Naive thymus-derived CD4-positive, alpha-beta T cell (primary cell): ENCODE measurements around the gene RAPGEF6. TPM values are rescaled to one million over a fixed set of nuclear protein-coding genes. Genes with fewer than 3 reads are reported as not detected.
"Not testable (repeated sequence)": the region's sequence is repeated elsewhere in the genome, so short reads cannot be mapped to it uniquely, and the experiment has no call there.

Experiments
- ATAC-seq: fragments of 150-1000 bp; cut with Tn5 transposase; 2 replicates; pipeline ENCODE4 v1.10.0; 2021; ENCODE audit warnings: mild to moderate bottlenecking, moderate library complexity
- CTCF ChIA-PET: fragments of 350-600 bp; sonication (Branson Sonifier 250); formaldehyde crosslinking; loops from one replicate; lab custom pipeline; 2021; ENCODE audit warnings: antibody characterized with exemption; lab: Charles Lee
- POLR2A ChIA-PET: fragments of 350-600 bp; sonication (Branson Sonifier 250); formaldehyde crosslinking; loops from one replicate; lab custom pipeline; 2021; ENCODE audit warnings: antibody characterized with exemption, inconsistent platforms; lab: Charles Lee
- DNase-seq, 9 donors: peaks; one replicate each; pipeline versions ENCODE4 v3.0.0 to v3.0.0-alpha.2; 2020 to 2022; ENCODE audit warnings: mixed read lengths in 1 of 9
- H3K27ac ChIP-seq: one replicate; pipeline ENCODE4 v1.7.0; 2013; ENCODE audit warnings: mild to moderate bottlenecking, low read depth, low read length, moderate library complexity
- H3K27me3 ChIP-seq, 2 donors: one replicate each; pipeline ENCODE4 v1.7.0; 2013; ENCODE audit warnings: low read length in 2 of 2, mild to moderate bottlenecking in 2 of 2, moderate library complexity in 2 of 2; ENCODE audit not compliant: control insufficient read depth in 2 of 2, insufficient read depth in 2 of 2
- H3K36me3 ChIP-seq, 3 experiments: 1 replicate in 2 of 3; 2 replicates in 1 of 3; pipeline ENCODE4 v1.7.0; 2013; ENCODE audit warnings: low read length in 3 of 3, mild to moderate bottlenecking in 3 of 3, moderate library complexity in 1 of 3; ENCODE audit not compliant: insufficient read depth in 3 of 3, control insufficient read depth in 2 of 3
- H3K4me1 ChIP-seq, 2 donors: one replicate each; pipeline ENCODE4 v1.7.0; 2013; ENCODE audit warnings: low read length in 2 of 2, mild to moderate bottlenecking in 2 of 2, moderate library complexity in 1 of 2; ENCODE audit not compliant: control insufficient read depth in 2 of 2, insufficient read depth in 2 of 2
- H3K4me3 ChIP-seq: 2 replicates; pipeline ENCODE4 v1.7.0; 2013; ENCODE audit warnings: mild to moderate bottlenecking, low read length
- H3K9me3 ChIP-seq, 3 experiments: 1 replicate in 2 of 3; 2 replicates in 1 of 3; pipeline ENCODE4 v1.7.0; 2013; ENCODE audit warnings: low read length in 3 of 3; ENCODE audit not compliant: control insufficient read depth in 2 of 3
- H3K27ac Mint-ChIP-seq, 9 donors: one replicate each; pipeline ENCODE4 v1.8.0; 2020 to 2022; ENCODE audit warnings: mixed read lengths in 9 of 9, mild to moderate bottlenecking in 8 of 9, moderate library complexity in 5 of 9, inconsistent platforms in 2 of 9
- H3K27me3 Mint-ChIP-seq, 5 donors: one replicate each; pipeline ENCODE4 v1.8.0; 2021 to 2022; ENCODE audit warnings: mixed read lengths in 5 of 5, mild to moderate bottlenecking in 1 of 5
- H3K36me3 Mint-ChIP-seq, 5 donors: one replicate each; pipeline ENCODE4 v1.8.0; 2020 to 2022; ENCODE audit warnings: mixed read lengths in 5 of 5, mild to moderate bottlenecking in 3 of 5, inconsistent platforms in 1 of 5
- H3K4me1 Mint-ChIP-seq, 7 donors: one replicate each; pipeline ENCODE4 v1.8.0; 2020 to 2022; ENCODE audit warnings: mixed read lengths in 7 of 7, mild to moderate bottlenecking in 3 of 7, inconsistent platforms in 1 of 7
- H3K4me3 Mint-ChIP-seq, 10 donors: one replicate each; pipeline ENCODE4 v1.8.0; 2020 to 2022; ENCODE audit warnings: mild to moderate bottlenecking in 10 of 10, mixed read lengths in 10 of 10, moderate library complexity in 6 of 10, inconsistent platforms in 2 of 10
- H3K9me3 Mint-ChIP-seq, 11 donors: one replicate each; pipeline ENCODE4 v1.8.0; 2020 to 2022; ENCODE audit warnings: mixed read lengths in 11 of 11, mild to moderate bottlenecking in 4 of 11, inconsistent platforms in 1 of 11, moderate library complexity in 1 of 11
- intact Hi-C, 2 donors: fragments of 100-400 bp; cut with micrococcal nuclease; formaldehyde crosslinking; loops; one replicate each; pipeline ENCODE4 v1.15.1; 2023
- polyA plus RNA-seq, 2 donors: library from polyadenylated mRNA; unstranded; fragments of 300-500 nt; fragmentation: Illumina TruSeq; gene quantifications; one replicate each; pipeline ENCODE4 v1.2.3, GENCODE V29; 2021
- total RNA-seq, 6 experiments: library from RNA in 5 of 6; stranded (reverse) in 5 of 6; gene quantifications; 1 replicate in 5 of 6; 2 replicates in 1 of 6; pipeline ENCODE4 v1.2.3 and lab custom pipeline; 2021 to 2026

RAPGEF6 gene
- total and polyA plus RNA-seq, 7 experiments from 2014 or later: 36.7 to 186 (median 90.8) TPM

DNA sequence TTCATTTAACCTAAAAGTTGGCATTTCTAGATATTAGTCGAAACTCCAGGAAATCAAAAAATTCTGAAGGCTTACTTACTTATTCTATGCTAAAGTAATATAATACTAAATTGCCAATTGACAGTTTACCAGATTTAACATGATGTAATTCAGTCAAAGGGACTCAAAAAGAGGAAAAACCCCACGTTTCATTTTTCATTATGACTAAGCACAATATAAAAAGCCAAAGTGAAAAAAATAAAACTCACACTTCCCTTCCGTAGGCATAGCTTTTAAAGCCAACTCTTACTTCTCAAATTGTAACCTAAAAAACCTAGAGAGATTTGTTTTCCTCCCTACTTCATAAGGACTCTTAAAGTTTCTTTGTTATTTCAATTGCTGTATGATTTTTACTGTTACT is 146.6 kb downstream of the RAPGEF6 start:
- Mint-ChIP-seq H3K4me3 (peak overlapping the region in 1 of 10 donors; percentile 31), H3K27ac (peak overlapping the region in 7 of 9 donors; percentile 39 to 79 (median 64)), H3K4me1 (peaks cover 7 to 60% (median 48%) of the 10 kb centered on the region in 7 donors), H3K9me3 (no peaks in the 10 kb centered on the region), H3K36me3 (peaks cover 12 to 67% (median 63%) of the 10 kb centered on the region in 5 donors), H3K27me3 (no peaks in the 10 kb centered on the region)
- no peak for DNase-seq
- Histone ChIP-seq H3K4me3 (no peak overlapping the region), H3K27ac (peak overlapping the region; percentile 31), H3K36me3 (peaks cover 0 to 66% (median 5%) of the 10 kb centered on the region in 3 experiments), H3K4me1 (peaks cover 0 to 7% of the 10 kb centered on the region in 2 donors), H3K27me3 (no peaks in the 10 kb centered on the region), H3K9me3 (no peaks in the 10 kb centered on the region)
- intact Hi-C loops: no loop called here
- POLR2A ChIA-PET: no interaction called here
- CTCF ChIA-PET: no interaction called here
- peak; percentile 42 for ATAC-seq

DNA sequence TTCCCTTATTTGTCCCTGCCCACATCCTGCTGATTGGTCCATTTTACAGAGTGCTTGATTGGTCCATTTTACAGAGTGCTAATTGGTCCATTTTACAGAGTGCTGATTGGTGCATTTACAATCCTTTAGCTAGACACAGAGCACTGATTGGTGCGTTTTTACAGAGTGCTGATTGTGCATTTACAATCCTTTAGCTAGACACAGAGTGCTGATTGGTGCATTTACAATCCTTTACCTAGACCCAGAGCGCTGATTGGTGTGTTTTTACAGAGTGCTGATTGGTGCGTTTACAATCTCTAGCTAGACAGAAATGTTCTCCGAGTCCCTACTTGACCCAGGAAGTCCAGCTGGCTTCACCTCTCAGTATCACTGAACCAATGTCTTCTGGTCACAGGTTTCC is 147.7 kb downstream of the RAPGEF6 start:
- H3K4me3 ChIP-seq, H3K4me3 Mint-ChIP-seq, H3K9me3 Mint-ChIP-seq, intact Hi-C loops, H3K27me3 ChIP-seq, H3K27me3 Mint-ChIP-seq, DNase-seq, H3K27ac ChIP-seq, H3K4me1 ChIP-seq, ATAC-seq, POLR2A ChIA-PET, H3K9me3 ChIP-seq: not testable (repeated sequence)
- Mint-ChIP-seq H3K36me3 (peaks cover 13 to 73% (median 68%) of the 10 kb centered on the region in 5 donors), H3K4me1 (peaks cover 11 to 62% (median 51%) of the 10 kb centered on the region in 7 donors), H3K27ac (peak overlapping the region in 1 of 9 donors; percentile 42)
- CTCF ChIA-PET: interaction anchor here (0.6 kb wide), 1 partner anchor 769 kb away, joined by 3 read pairs; no protein-coding TSS in a partner anchor
- H3K36me3 ChIP-seq: peaks cover 0 to 63% (median 5%) of the 10 kb centered on the region in 3 experiments

DNA sequence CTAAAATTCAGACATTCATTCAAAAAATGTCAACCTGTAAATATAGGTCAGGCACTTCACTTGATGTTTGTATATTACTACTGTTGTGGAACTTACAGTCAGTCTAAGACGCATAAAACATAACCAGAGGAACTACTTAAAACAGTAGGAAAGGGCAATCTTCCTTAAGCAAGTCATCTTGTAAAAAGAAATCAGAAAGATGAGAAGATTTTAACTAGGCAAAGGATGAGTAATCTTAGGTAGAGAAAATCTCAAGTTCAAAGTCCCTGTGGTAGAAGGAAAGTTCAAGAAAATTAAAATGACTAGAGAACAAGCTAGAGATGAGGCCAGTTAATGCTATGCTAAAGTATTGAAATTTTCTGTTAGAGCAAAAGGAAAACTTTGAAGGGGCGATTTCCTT is 152.4 kb downstream of the RAPGEF6 start:
- Mint-ChIP-seq H3K4me3 (peak overlapping the region in 1 of 10 donors; percentile 19), H3K9me3 (peaks cover 0 to 2% (median 0%) of the 10 kb centered on the region in 11 donors), H3K4me1 (peaks cover 22 to 68% (median 51%) of the 10 kb centered on the region in 7 donors), H3K27me3 (no peaks in the 10 kb centered on the region), H3K36me3 (peaks cover 23 to 67% (median 63%) of the 10 kb centered on the region in 5 donors), H3K27ac (peak overlapping the region in 8 of 9 donors; percentile 14 to 79 (median 62))
- ATAC-seq (no peak), DNase-seq (no peak)
- Histone ChIP-seq H3K36me3 (peaks cover 0 to 49% (median 9%) of the 10 kb centered on the region in 3 experiments), H3K27me3 (no peaks in the 10 kb centered on the region), H3K9me3 (no peaks in the 10 kb centered on the region), H3K4me3 (no peak overlapping the region), H3K4me1 (peaks cover 6 to 11% of the 10 kb centered on the region in 2 donors), H3K27ac (no peak overlapping the region)
- ChIA-PET CTCF (no interaction called here), POLR2A (no interaction called here)
- intact Hi-C loops: no loop called here

DNA sequence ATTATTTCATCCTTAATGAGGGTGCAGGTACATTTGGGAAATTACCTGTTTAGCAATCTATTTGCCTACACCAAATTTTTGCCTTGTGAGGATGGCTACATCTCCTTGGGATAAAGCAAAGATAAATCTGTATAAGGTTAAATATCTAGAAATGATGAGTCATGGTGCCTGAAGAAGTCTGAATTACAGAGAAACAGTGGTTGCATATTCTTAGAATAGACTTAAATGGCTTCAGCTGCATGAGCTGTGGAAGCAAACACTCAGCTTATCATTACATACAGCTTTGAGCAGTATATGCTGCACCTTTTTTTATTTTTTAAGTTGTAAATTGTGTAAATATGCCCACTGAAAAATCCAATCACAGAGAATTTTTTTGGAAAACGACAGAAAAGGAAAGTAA is 153.5 kb downstream of the RAPGEF6 start:
- no peaks in the 10 kb centered on the region for H3K27me3 Mint-ChIP-seq
- H3K9me3 Mint-ChIP-seq: peaks cover 0 to 2% (median 0%) of the 10 kb centered on the region in 11 donors
- ATAC-seq: no peak
- peaks cover 18 to 67% (median 59%) of the 10 kb centered on the region in 5 donors for H3K36me3 Mint-ChIP-seq
- intact Hi-C loops: no loop called here
- Histone ChIP-seq H3K27ac (no peak overlapping the region), H3K4me3 (no peak overlapping the region), H3K4me1 (peaks cover 6 to 11% of the 10 kb centered on the region in 2 donors), H3K9me3 (no peaks in the 10 kb centered on the region), H3K27me3 (no peaks in the 10 kb centered on the region), H3K36me3 (peaks cover 0 to 49% (median 9%) of the 10 kb centered on the region in 3 experiments)
- DNase-seq: no peak
- CTCF ChIA-PET: no interaction called here
- peaks cover 20 to 71% (median 52%) of the 10 kb centered on the region in 7 donors for H3K4me1 Mint-ChIP-seq
- POLR2A ChIA-PET: no interaction called here
- H3K27ac Mint-ChIP-seq: peak overlapping the region in 6 of 9 donors; percentile 12 to 62 (median 40)
- peak overlapping the region in 1 of 10 donors; percentile 13 for H3K4me3 Mint-ChIP-seq

DNA sequence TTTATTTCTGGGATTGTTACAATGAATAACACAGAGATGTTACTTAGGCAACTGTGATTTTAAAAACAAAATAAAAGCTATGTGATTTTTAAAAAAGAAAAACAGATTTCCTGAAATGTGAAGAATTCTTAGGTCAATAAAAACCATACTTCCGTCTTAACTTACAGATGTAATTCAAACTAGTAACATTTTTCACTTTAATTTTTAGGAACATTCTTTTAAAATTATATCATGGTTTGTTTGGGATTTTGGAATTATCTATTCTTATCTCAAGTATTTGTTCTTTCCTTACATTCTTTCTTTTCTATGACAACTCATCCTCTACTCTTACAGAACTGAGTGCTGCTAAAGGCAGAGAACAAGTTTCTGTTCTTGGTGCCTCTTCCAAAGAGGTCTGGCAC is 159.5 kb downstream of the RAPGEF6 start:
- H3K4me1 ChIP-seq: peaks cover 6 to 8% of the 10 kb centered on the region in 2 donors
- no peaks in the 10 kb centered on the region for H3K27me3 ChIP-seq
- no peaks in the 10 kb centered on the region for H3K9me3 ChIP-seq
- peak overlapping the region in 1 of 10 donors; percentile 5 for H3K4me3 Mint-ChIP-seq
- CTCF ChIA-PET: no interaction called here
- H3K36me3 ChIP-seq: peaks cover 0 to 50% (median 12%) of the 10 kb centered on the region in 3 experiments
- no peak overlapping the region for H3K27ac ChIP-seq
- H3K4me1 Mint-ChIP-seq: peaks cover 8 to 76% (median 66%) of the 10 kb centered on the region in 7 donors
- POLR2A ChIA-PET: no interaction called here
- ATAC-seq: no peak
- H3K9me3 Mint-ChIP-seq: no peaks in the 10 kb centered on the region
- no peak for DNase-seq
- H3K4me3 ChIP-seq: no peak overlapping the region
- no peaks in the 10 kb centered on the region for H3K27me3 Mint-ChIP-seq
- intact Hi-C loops: loop anchor here in 1 of 2 donors (5.0 kb wide), 1 partner anchor 33 kb away; no protein-coding TSS in a partner anchor
- peak overlapping the region in 6 of 9 donors; percentile 14 to 62 (median 28) for H3K27ac Mint-ChIP-seq
- H3K36me3 Mint-ChIP-seq: peaks cover 19 to 68% (median 33%) of the 10 kb centered on the region in 5 donors

DNA sequence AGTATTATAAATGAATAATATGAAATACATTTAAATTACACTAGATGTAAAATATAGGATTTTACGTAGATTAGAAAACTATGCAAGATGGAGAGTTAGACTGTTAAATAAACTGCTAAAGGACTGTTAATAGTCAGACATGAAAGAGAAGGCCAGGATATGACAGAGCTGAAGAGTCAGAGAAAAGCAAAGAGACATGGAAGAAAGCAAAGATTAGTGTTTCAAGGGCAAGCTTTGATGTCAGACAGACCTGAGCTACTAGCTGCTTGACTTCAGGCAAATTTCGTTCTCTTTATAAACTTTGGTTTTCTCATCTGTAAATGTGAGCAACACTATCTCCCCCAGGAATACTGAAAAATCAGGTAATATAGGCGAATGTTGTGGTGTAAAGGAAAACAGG is 161.3 kb downstream of the RAPGEF6 start:
- Histone ChIP-seq H3K36me3 (peaks cover 0 to 39% (median 3%) of the 10 kb centered on the region in 3 experiments), H3K27me3 (no peaks in the 10 kb centered on the region), H3K27ac (no peak overlapping the region), H3K4me1 (peaks cover 0 to 3% of the 10 kb centered on the region in 2 donors), H3K4me3 (no peak overlapping the region), H3K9me3 (no peaks in the 10 kb centered on the region)
- peaks cover 3 to 71% (median 56%) of the 10 kb centered on the region in 7 donors for H3K4me1 Mint-ChIP-seq
- H3K27me3 Mint-ChIP-seq: no peaks in the 10 kb centered on the region
- ChIA-PET POLR2A (no interaction called here), CTCF (interaction anchor here (0.6 kb wide), 1 partner anchor 548 kb away, joined by 3 read pairs; no protein-coding TSS in a partner anchor)
- no peak for ATAC-seq
- H3K36me3 Mint-ChIP-seq: peaks cover 19 to 65% (median 33%) of the 10 kb centered on the region in 5 donors
- H3K9me3 Mint-ChIP-seq: no peaks in the 10 kb centered on the region
- intact Hi-C loops: no loop called here
- peak overlapping the region in 2 of 10 donors; percentile 23 to 32 for H3K4me3 Mint-ChIP-seq
- peak overlapping the region in 8 of 9 donors; percentile 43 to 88 (median 62) for H3K27ac Mint-ChIP-seq
- no peak for DNase-seq
